IPS DF 4.7 (cell line): ENCODE data around the gene EXD3.
"Not testable (repeated sequence)": the region's sequence is repeated elsewhere in the genome, so short reads cannot be mapped to it uniquely, and the experiment has no call there.

ENCODE experiments used
- DNase-seq: peaks from one replicate; pipeline ENCODE4 v3.0.0-alpha.2; 2013; ENCODE audit warnings: low spot score; ENCODE audit errors: extremely low read depth

The EXD3 gene

DNA sequence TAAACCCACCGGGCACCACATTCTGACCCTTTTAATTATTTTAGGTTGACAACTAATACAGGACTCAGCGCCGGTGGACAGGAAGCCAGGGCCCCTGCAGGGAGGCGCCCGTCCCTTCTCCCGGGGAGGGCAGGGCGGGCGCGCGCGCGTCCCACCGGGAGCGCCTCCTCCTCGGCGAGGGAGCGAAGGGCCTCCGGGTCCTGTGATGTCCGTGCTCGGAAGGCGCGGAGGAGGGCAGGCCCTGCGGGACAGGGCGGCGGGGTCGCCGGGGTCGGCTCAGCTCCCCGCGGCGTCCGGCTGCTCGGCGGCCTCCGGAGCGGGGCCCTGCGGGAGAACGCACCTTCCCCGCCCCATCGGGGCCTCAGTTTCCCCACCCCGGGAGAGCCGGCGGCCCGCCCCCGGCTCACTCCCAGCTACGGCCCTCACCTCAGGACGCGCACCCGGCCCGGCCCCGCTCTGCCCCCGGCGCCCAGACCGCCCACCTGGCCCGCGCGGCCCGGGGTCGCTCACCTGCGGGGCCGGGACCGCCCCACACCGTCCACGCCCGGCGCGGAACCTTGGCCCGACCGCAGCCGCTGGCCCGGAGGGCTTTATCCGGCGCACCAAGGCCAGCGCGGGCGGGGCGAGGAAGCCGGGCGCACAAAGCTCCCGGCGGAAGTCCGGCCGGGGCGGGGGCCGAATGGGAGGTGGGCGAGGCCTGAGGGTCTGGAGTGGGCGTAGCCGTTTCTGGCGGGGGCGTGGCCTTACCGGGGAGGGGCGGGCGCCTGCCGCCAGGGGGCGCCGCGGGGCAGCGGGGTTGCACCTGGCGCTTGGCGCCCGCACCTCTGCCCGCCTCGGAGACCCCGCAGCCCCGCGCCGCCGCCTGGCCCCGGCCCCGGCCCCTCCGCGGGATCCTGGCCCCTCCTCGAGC, at the start of gene EXD3, which contains the start of gene NOXA1:
Gene EXD3 (minus strand): TSS at position 559 of the 910 bp plus-strand sequence. CDS start 27,805 bp downstream, outside the sequence.
Gene NOXA1 (plus strand): TSS at position 790 of the 910 bp plus-strand sequence. CDS start 137 bp downstream, outside the sequence.
- DNase-seq = no peak

GRCh38 chr9:137470785-137471184, 47.8 kb upstream of the EXD3 start:
- DNase-seq = no peak

DNA sequence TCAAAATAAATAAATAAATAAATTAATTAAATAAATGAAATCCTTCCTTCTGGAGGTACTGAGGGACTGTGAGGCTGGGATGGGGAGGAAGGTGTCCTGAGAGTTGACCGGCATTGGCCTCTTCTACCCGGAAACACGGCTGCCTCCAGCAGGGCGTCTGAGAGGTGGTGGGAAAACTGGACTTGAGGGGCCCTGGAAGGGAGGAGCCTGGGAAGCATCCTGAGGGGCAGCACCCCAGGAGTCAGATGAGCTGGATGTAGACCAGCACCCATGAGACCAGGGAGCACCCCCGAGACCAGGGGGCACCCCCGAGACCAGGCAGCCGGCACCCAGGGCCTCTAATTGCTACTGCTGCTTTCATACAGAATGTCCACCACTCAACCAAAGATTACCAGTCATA, 44.9 kb upstream of the EXD3 start:
- DNase-seq = no peak

DNA sequence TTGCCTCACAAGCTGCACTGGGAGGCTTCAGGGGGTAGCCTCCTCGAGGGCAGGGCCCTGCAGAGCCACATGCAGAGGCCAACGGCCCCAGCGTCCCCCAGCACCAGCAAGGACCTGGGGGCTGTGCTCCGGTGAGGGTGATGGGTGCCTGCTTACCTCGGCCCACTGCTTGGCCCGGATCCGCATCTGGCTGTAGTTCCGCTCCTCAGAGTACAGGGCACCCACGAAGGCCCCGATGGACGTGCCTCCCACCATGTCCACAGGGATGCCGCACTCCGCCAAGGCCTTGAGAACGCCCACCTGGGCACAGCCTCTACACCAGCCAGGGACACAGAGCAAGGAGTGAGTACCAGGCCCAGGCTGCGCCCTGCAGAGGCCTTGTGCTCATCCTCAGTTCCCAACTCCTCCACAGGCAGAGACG, 44.2 kb upstream of the EXD3 start:
- DNase-seq = no peak

DNA sequence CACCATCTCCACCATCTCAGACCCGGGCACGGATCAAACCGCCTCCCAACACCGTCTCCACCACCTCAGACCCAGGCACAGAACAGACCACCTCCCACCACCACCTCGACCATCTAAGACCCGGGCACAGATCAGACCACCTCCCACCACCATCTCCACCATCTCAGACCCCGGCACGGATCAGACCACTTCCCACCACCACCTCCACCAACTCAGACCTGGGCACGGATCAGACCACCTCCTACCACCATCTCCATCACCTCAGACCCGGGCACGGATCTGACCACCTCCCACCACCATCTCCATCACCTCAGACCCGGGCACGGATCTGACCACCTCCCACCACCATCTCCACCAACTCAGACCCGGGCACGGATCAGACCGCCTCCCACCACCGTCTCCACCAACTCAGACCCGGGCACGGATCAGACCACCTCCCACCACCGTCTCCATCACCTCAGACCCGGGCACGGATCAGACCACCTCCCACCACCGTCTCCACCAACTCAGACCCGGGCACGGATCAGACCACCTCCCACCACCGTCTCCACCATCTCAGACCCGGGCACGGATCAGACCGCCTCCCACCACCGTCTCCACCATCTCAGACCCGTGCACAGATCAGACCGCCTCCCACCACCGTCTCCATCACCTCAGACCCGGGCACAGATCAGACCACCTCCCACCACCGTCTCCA, 43.6 kb upstream of the EXD3 start:
- DNase-seq = not testable (repeated sequence)

- no peak for DNase-seq
Observed at GRCh38 chr9:137465720-137466388, 42.9 kb upstream of the EXD3 start.

DNA sequence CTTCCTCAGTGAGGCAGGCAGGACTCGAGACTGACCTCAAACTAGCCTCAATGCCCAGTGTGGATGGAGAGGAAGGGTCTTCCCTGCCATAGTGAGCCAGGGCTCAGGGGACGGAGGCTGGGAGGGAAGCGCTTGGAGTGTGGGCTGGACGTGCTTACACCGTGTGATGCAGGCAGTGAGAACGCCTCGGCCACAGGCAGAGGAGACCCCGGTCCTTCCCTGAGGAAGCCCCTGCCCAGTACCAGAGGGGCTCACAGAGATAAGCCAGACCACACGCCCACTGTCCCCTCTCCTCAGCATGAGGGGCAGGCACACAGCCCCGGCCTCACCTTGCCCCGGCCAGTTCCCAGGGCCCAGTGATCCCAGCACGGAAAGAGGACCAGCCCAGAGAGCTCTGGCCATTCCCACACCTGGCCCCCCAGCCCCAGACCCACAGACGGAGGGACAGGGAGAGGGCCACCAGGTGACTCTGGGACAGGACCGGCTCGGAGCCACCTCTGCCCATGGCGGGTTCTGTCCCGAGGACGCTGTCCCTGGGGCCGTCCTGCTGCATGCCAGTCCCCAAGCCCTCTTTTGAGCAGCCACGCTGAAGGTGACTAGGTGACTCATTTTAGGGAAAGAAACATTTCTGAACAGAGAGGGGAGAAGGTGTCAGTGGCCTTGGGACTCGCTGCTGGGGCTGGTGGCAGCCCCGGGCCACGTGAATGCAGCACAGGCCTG, 42.2 kb upstream of the EXD3 start:
- no peak for DNase-seq

DNA sequence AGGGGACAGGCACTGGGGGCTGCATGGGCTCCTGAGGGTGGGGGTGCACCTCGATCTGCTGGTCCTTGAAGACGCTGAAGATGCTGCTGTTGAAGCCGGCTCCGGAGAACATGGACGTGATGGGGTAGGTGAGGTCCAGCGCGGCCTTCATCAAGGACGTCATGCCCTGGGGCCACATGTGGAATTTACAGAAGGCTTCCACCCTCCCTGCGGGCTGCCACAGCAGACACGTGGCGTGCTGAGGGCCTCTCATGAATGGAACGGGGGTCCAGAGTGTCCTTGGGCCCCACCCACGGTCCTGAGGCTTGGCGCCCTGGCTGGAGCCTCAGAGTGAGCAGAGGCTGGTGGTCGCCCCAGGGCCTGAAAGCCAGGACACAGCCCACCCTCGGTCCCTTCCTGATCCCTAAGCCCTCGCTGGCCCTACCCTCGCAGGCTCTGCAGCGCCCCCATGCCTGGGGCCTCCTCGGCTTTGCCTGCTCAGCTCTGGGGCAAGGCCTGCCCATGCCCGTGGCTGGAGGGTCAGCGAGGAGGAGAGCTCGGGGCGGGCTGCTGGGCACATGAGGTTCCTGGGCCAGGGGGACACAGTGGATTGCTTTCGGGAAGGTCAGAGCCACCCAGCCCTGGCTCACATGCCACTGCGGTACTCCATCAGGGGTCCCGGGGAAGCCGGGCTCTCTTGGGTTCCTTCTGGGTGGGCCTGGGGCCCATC, 41.5 kb upstream of the EXD3 start:
- DNase-seq = no peak

GRCh38 chr9:137463931-137464290, 40.9 kb upstream of the EXD3 start:
- DNase-seq = no peak

- no peak for DNase-seq
Observed at GRCh38 chr9:137462986-137463930, 40.3 kb upstream of the EXD3 start.

DNA sequence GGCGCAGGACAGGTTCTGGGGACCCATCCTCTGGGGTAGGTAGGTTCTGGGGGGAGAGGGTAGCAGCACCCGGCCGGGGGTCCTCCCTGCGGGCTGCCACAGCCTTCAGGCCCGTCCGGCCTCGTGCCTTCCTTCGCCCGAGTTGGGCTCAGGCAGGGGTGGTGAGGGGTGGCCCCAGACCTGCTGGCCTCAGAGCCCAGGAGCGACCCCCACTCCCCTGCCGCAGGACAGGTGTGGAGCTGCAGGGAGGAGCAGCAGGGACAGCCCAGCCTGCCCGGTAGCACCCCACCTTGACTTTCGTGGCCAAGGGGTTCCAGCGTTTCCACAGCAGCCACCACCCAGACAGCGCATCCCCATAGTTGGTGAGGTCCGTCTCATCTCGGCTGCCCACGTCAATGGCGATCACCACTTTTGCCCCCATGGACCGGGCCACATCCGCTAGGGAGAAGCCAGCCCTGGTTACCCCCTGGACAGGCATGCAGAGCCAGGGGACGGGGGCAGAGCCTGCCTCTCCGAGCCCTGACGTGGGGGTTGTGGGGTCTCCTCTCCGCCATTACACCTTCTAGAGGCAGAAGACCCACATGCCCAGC, 39.5 kb upstream of the EXD3 start:
- DNase-seq = no peak

DNA sequence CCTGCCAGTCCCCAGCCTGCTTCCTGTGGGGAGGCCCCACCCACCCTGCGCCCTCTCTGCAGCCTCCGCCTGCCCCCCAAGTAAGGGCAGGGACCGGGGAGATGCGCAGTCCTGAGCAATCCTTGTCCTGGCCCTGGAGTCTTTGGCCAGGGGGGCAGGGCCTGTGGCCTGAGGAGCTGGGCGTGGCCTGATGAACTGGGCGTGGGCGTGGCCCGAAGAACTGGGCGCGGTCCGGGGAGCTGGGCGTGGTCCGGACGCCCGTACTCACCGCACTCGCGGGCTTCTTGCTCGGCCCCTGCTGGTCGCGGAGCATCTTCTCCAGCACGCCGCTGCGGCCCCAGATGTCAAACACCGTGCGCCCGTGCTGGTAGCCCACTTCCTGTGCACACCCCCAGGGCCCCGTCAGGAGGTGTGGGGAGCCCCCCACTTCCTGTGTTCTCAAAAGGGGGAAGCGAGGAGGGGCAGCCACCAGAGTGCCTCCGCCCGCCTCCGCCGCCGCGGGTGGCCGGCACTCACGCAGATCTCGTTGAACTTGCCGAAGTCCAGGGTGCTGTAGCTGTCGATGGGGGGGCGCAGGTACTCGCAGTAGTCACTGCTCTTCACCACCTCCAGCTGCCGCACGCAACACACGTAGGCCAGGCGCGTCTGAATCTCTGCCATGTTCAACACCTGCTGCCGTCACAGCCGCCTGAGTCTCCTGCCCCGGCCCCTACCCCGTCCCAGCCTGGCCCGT, 38.9 kb upstream of the EXD3 start:
- no peak for DNase-seq

- no peak for DNase-seq
Observed at GRCh38 chr9:137461316-137461662, 38.3 kb upstream of the EXD3 start.

- no peak for DNase-seq
Observed at GRCh38 chr9:137460363-137461315, 37.7 kb upstream of the EXD3 start.

DNA sequence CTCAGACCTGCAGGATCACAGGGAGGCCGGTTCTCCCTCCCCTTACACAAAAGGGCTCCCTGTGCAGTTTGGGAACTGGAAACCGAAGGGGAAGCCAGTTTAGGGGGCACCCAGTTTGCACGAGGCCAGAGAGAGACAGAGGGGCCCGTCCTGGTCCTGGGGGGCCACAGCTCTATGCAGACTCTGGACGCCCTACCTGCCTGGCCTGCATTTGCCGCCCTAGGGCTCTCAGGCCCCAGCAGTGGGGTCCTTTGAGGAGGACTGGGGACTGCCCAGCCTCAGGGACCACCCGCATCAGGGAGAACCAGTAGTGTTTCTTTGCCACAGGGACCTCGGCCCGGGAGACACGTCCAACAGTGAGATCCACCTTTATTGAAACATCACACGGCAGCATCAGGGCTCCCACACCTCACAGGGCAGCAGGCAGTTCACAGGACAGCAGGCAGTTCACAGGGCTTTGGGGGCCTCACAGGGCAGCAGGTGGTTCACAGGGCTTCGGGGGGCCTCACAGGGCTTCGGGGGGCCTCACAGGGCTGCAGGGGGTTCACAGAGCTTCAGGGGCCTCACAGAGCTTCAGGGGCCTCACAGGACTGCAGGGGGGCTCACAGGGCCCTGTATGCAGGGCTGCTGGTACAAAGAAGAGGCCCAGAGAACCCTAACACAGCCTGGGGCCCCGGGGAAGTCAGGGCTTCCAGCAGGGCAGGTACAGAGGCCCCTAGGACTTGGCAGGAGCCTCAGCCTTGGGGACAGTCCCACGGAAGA, 36.8 kb upstream of the EXD3 start:
- no peak for DNase-seq

DNA sequence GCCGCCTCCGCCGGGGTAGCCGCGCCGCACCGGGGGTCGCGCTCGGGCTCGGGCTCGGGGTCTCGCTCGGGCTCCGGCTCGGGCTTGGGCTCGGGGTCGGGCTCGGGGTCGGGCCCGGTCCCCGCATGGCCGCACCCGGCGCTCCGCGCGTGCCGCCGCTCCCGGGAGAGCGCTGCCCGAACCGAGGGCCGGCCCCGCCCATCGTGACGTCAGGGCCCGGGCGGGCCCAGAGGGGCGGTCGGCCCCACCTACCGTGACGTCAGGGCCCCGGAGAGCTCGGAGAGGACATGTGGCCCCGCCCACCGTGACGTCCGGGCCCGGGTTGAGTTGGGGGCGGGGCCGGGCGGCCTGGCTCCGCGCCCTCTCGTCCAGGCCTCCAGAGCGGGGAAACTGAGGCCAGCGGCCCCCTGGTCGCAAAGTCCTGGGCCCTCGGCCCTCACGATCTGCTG, 36.2 kb upstream of the EXD3 start, which contains the start of gene NSMF:
Gene NSMF (minus strand): TSS at position 183 of the 449 bp plus-strand sequence. CDS start 232 bp downstream, outside the sequence.
- DNase-seq = no peak
